H1 (cell line): ENCODE data around the gene TMEM182. TPM values are rescaled to one million over a fixed set of nuclear protein-coding genes. Genes with fewer than 3 reads are reported as not detected.

Experiments
- CTCF ChIA-PET: fragments of 300-600 bp; sonication (Branson Sonifier 250); formaldehyde crosslinking; loops from one replicate; lab custom pipeline; 2021; ENCODE audit not compliant: partially characterized antibody; lab: Charles Lee
- POLR2A ChIA-PET: fragments of 300-600 bp; sonication (Branson Sonifier 250); formaldehyde crosslinking; loops from one replicate; lab custom pipeline; 2021; ENCODE audit warnings: inconsistent platforms; ENCODE audit not compliant: partially characterized antibody; lab: Charles Lee
- DNase-seq, 2 experiments: peaks; one replicate each; pipeline versions ENCODE4 v3.0.0 to v3.0.0-alpha.2; 2010 to 2022; ENCODE audit warnings: low spot score in 2 of 2, low read depth in 1 of 2, mixed read lengths in 1 of 2
- FAIRE-seq: peaks from 2 replicates; lab custom pipeline; 2011; peaks lifted over from hg19 to GRCh38; lab: Jason Lieb, UNC
- H2AFZ ChIP-seq: 2 replicates; pipeline ENCODE4 v1.8.1; 2012; ENCODE audit warnings: low read length, inconsistent platforms
- H2AK5ac ChIP-seq: 2 replicates; pipeline ENCODE4 v1.6.1; 2013; ENCODE audit warnings: low read depth, low read length
- H2BK120ac ChIP-seq: replicated peaks from 2 replicates; pipeline ENCODE3; 2013; ENCODE audit warnings: low read depth, low read length, inconsistent platforms
- H2BK12ac ChIP-seq: 2 replicates; pipeline ENCODE4 v1.6.1; 2013; ENCODE audit warnings: low read depth, low read length
- H2BK15ac ChIP-seq: 2 replicates; pipeline ENCODE4 v1.6.1; 2013; ENCODE audit warnings: low read length
- H2BK20ac ChIP-seq: 2 replicates; pipeline ENCODE4 v1.6.1; 2013; ENCODE audit warnings: low read length
- H2BK5ac ChIP-seq: 2 replicates; pipeline ENCODE4 v1.6.1; 2013; ENCODE audit warnings: low read depth, low read length
- H3K14ac ChIP-seq: 2 replicates; pipeline ENCODE4 v1.6.1; 2013; ENCODE audit warnings: inconsistent platforms; ENCODE audit not compliant: insufficient read length
- H3K18ac ChIP-seq: 2 replicates; pipeline ENCODE4 v1.6.1; 2013; ENCODE audit warnings: low read length; ENCODE audit errors: extremely low read depth
- H3K23ac ChIP-seq: 2 replicates; pipeline ENCODE4 v1.6.1; 2013; ENCODE audit warnings: inconsistent platforms; ENCODE audit not compliant: insufficient read length
- H3K23me2 ChIP-seq: 2 replicates; pipeline ENCODE4 v1.6.1; 2013; ENCODE audit warnings: low read depth, low read length
- H3K27ac ChIP-seq: 2 replicates; pipeline ENCODE4 v1.6.1; 2011; ENCODE audit warnings: low read depth, low read length, inconsistent platforms
- H3K27me3 ChIP-seq, 4 experiments: replicated peaks in 1 of 4; 1 replicate in 1 of 4; 2 replicates in 3 of 4; pipeline versions ENCODE4 v1.6.1 to v1.8.1; 2011 to 2013; ENCODE audit warnings: low read length in 3 of 4, mild to moderate bottlenecking in 3 of 4, inconsistent platforms in 2 of 4, mixed read lengths in 2 of 4, moderate library complexity in 1 of 4; ENCODE audit not compliant: control insufficient read depth in 3 of 4, insufficient read depth in 3 of 4; ENCODE audit errors: extremely low read depth in 1 of 4
- H3K36me3 ChIP-seq, 4 experiments: 2 replicates each; pipeline versions ENCODE4 v1.6.1 to v1.8.1; 2011 to 2013; ENCODE audit warnings: mild to moderate bottlenecking in 4 of 4, low read length in 3 of 4, moderate library complexity in 2 of 4, control low read depth in 1 of 4, inconsistent platforms in 1 of 4; ENCODE audit not compliant: insufficient read depth in 4 of 4, control insufficient read depth in 2 of 4
- H3K4ac ChIP-seq: replicated peaks from 2 replicates; pipeline ENCODE3; 2013; ENCODE audit warnings: low read length, low read depth, mixed read lengths, inconsistent platforms; ENCODE audit not compliant: insufficient read length
- H3K4me1 ChIP-seq, 4 experiments: replicated peaks in 1 of 4; 1 replicate in 1 of 4; 2 replicates in 3 of 4; pipeline versions ENCODE4 v1.6.1 to v1.8.1; 2011 to 2013; ENCODE audit warnings: low read length in 3 of 4, inconsistent platforms in 2 of 4, mixed read lengths in 1 of 4; ENCODE audit not compliant: insufficient read depth in 4 of 4, control insufficient read depth in 3 of 4
- H3K4me2 ChIP-seq, 2 experiments: 2 replicates each; pipeline versions ENCODE4 v1.6.1 to v1.8.1; 2011 to 2013; ENCODE audit warnings: low read depth in 2 of 2, low read length in 2 of 2, control low read depth in 1 of 2, inconsistent platforms in 1 of 2, mild to moderate bottlenecking in 1 of 2; ENCODE audit not compliant: insufficient read depth in 1 of 2
- H3K4me3 ChIP-seq, 4 experiments: fragments of 200-600, 300-600 bp in 1 of 4; sonication (generic), shearing (Covaris generic), sonication (Bioruptor Twin) in 1 of 4; 2 replicates each; pipeline versions ENCODE4 v1.5.1 to v1.8.1; 2011 to 2016; ENCODE audit warnings: low read length in 4 of 4, low read depth in 3 of 4, control low read depth in 2 of 4, inconsistent platforms in 2 of 4, mild to moderate bottlenecking in 2 of 4, mixed read lengths in 1 of 4, moderate library complexity in 1 of 4; ENCODE audit not compliant: insufficient read depth in 2 of 4; ENCODE audit errors: extremely low read depth in 1 of 4
- H3K56ac ChIP-seq: replicated peaks from 2 replicates; pipeline ENCODE3; 2013; ENCODE audit warnings: low read depth, mild to moderate bottlenecking, mixed read lengths, low read length, inconsistent platforms; ENCODE audit not compliant: insufficient read length
- H3K79me1 ChIP-seq: 2 replicates; pipeline ENCODE4 v1.6.1; 2013; ENCODE audit warnings: low read depth, low read length, control low read depth
- H3K79me2 ChIP-seq, 2 experiments: 2 replicates each; pipeline versions ENCODE4 v1.6.1 to v1.8.1; 2012 to 2013; ENCODE audit warnings: low read length in 2 of 2, mild to moderate bottlenecking in 2 of 2, inconsistent platforms in 1 of 2; ENCODE audit not compliant: insufficient read depth in 2 of 2, control insufficient read depth in 1 of 2
- H3K9ac ChIP-seq, 4 experiments: replicated peaks in 1 of 4; 1 replicate in 1 of 4; 2 replicates in 3 of 4; pipeline versions ENCODE4 v1.6.1 to v1.8.1; 2011 to 2013; ENCODE audit warnings: low read depth in 3 of 4, low read length in 3 of 4, control low read depth in 2 of 4, mild to moderate bottlenecking in 2 of 4, moderate library complexity in 2 of 4, inconsistent platforms in 1 of 4; ENCODE audit errors: extremely low read depth in 1 of 4
- H3K9me3 ChIP-seq, 2 experiments: 2 replicates each; pipeline versions ENCODE4 v1.6.1 to v1.8.1; 2012 to 2013; ENCODE audit warnings: mild to moderate bottlenecking in 2 of 2, moderate library complexity in 2 of 2, control low read depth in 1 of 2, inconsistent platforms in 1 of 2, low read depth in 1 of 2, low read length in 1 of 2, mixed read lengths in 1 of 2; ENCODE audit not compliant: insufficient read depth in 2 of 2
- H4K20me1 ChIP-seq, 2 experiments: replicated peaks in 1 of 2; 2 replicates each; pipeline versions ENCODE3 to v1.8.1; 2011 to 2013; ENCODE audit warnings: inconsistent platforms in 2 of 2, low read length in 2 of 2, mild to moderate bottlenecking in 1 of 2; ENCODE audit not compliant: insufficient read depth in 2 of 2, control insufficient read depth in 1 of 2
- H4K5ac ChIP-seq: 2 replicates; pipeline ENCODE4 v1.6.1; 2013; ENCODE audit warnings: low read length, low read depth, mixed read lengths, inconsistent platforms; ENCODE audit not compliant: insufficient read length
- H4K8ac ChIP-seq: 2 replicates; pipeline ENCODE4 v1.8.0; 2013; ENCODE audit warnings: mild to moderate bottlenecking, moderate library complexity, low read length, inconsistent platforms; ENCODE audit not compliant: insufficient read depth; ENCODE audit errors: extremely low read depth
- H4K91ac ChIP-seq: replicated peaks from 2 replicates; pipeline ENCODE3; 2013; ENCODE audit warnings: low read length, mixed read lengths, inconsistent platforms; ENCODE audit not compliant: insufficient read length
- ASH2L ChIP-seq: fragments of 200-600, 300-600 bp; sonication (generic); IDR thresholded peaks from one replicate; pipeline ENCODE4 v1.7.1; 2017; ENCODE audit warnings: low read length
- MAFK ChIP-seq: IDR thresholded peaks from 2 replicates; pipeline ENCODE4 v1.6.1; 2012; ENCODE audit warnings: low read depth, mild to moderate bottlenecking, improper control_type of control experiment, low read length
- SUZ12 ChIP-seq: fragments of 200-600 bp; sonication (generic); IDR thresholded peaks from 2 replicates; pipeline ENCODE4 v1.6.1; 2012; ENCODE audit warnings: mild to moderate bottlenecking, inconsistent platforms, low read length, moderate library complexity, mixed read lengths
- YY1 ChIP-seq: IDR thresholded peaks from 2 replicates; pipeline ENCODE4 v1.6.1; 2011; ENCODE audit warnings: low read depth, mild to moderate bottlenecking, low read length
- polyA plus RNA-seq, 7 experiments: library from polyadenylated mRNA; depleted of rRNA in 3 of 7; stranded (reverse) in 5 of 7; unstranded in 2 of 7; fragments of >200 nt in 5 of 7; fragments of 200-250 nt in 2 of 7; gene quantifications; 1 replicate in 5 of 7; 2 replicates in 1 of 7; 4 replicates in 1 of 7; pipeline versions ENCODE4 v1.2.1 to v1.2.3, GENCODE V29; 2011 to 2013; ENCODE audit warnings: missing spikeins in 2 of 7, mixed read lengths in 2 of 7
- total RNA-seq: library from RNA; stranded (reverse); fragmentation: NEBNext Ultra II Directional; extraction: Animal tissue kit (Norgen Biotek cat#: 25700); gene quantifications from 2 replicates; pipeline ENCODE4 v1.2.1, GENCODE V29; 2021

Gene TMEM182
- total and polyA plus RNA-seq, 2 of the 8 experiments (the other 6 are each of a cell fraction or from before 2014, with no cell fraction given), result 3.1 to 4.3 TPM

- Histone ChIP-seq H3K4me1 (0 out of 7 replicates have a peak, but pooled peaks cover 0 to 2% (median 0%) of the 10 kb centered on the region in 4 experiments), H3K4me2 (no peak overlapping the region), H2BK5ac (no peak overlapping the region), H2BK120ac (no peak overlapping the region), H3K9ac (no peak overlapping the region), H3K23me2 (no peaks in the 10 kb centered on the region), H4K5ac (no peak overlapping the region), H3K4me3 (no peak overlapping the region), H4K8ac (no peak overlapping the region), H3K23ac (no peak overlapping the region), H3K36me3 (no peaks in the 10 kb centered on the region), H3K27ac (no peak overlapping the region), H4K91ac (no peak overlapping the region), H2AFZ (no peak overlapping the region), H2AK5ac (no peak overlapping the region), H4K20me1 (no peaks in the 10 kb centered on the region), H2BK12ac (no peak overlapping the region), H3K27me3 (no peaks in the 10 kb centered on the region), H3K14ac (no peak overlapping the region), H3K79me2 (no peaks in the 10 kb centered on the region), H3K79me1 (no peaks in the 10 kb centered on the region), H3K18ac (no peak overlapping the region), H3K56ac (no peak overlapping the region), H3K9me3 (no peaks in the 10 kb centered on the region), H2BK15ac (no peak overlapping the region), H2BK20ac (no peak overlapping the region), H3K4ac (no peak overlapping the region)
- POLR2A ChIA-PET, result no interaction called here
- CTCF ChIA-PET, result interaction anchor here (0.9 to 2.0 kb wide), 3 partner anchors 9 to 50 kb away, joined by 3 to 9 read pairs (median 4); no protein-coding TSS in a partner anchor
- FAIRE-seq (no peak), DNase-seq (no peak)
- TF ChIP-seq MAFK, result no peak
- no peak for TF ChIP-seq SUZ12
- no peak for TF ChIP-seq YY1
- no peak for TF ChIP-seq ASH2L
These were observed 3.4 kb upstream of the TMEM182 start for GRCh38 chr2:102758439-102758838.
